GM12878 (cell line): Measurements from ENCODE around the gene LSM10. TPM values are rescaled to one million over a fixed set of nuclear protein-coding genes. Genes with fewer than 3 reads are reported as not detected.

Experiments used
- ATAC-seq: fragments of 200-7000 bp; cut with Tn5 transposase; 3 replicates; pipeline ENCODE4 v1.9.1; 2020; ENCODE audit warnings: mild to moderate bottlenecking, moderate library complexity
- BruUV-seq: library from RNA; stranded (reverse); fragments of 400-500 nt; replicated peaks from 2 replicates; lab custom pipeline; 2021; lab: Mats Ljungman, UMichigan
- CTCF ChIA-PET: fragments of 300-600 bp; sonication (Branson Sonifier 250); formaldehyde crosslinking; extraction: SDS; loops from one replicate; lab custom pipeline; 2021; ENCODE audit warnings: inconsistent platforms; lab: Yijun Ruan, JAX
- POLR2A ChIA-PET: fragments of 350-600 bp; formaldehyde crosslinking; extraction: SDS; loops from one replicate; lab custom pipeline; 2021; ENCODE audit warnings: inconsistent platforms; lab: Charles Lee
- RAD21 ChIA-PET: fragments of 300-600 bp; sonication (Branson Sonifier 250); formaldehyde crosslinking; loops from one replicate; lab custom pipeline; 2023; ENCODE audit warnings: antibody characterized with exemption; ENCODE audit not compliant: unreplicated experiment; lab: Charles Lee
- SMC1A ChIA-PET: fragments of 300-600 bp; sonication (Branson Sonifier 250); formaldehyde crosslinking; loops from one replicate; lab custom pipeline; 2023; ENCODE audit not compliant: unreplicated experiment, uncharacterized antibody; lab: Charles Lee
- DNase-seq: peaks from one replicate; pipeline ENCODE4 v3.0.0-alpha.2; 2011; ENCODE audit warnings: low read depth, low spot score
- FAIRE-seq: peaks from 3 replicates; lab custom pipeline; 2011; peaks lifted over from hg19 to GRCh38; lab: Jason Lieb, UNC
- H2AFZ ChIP-seq: 2 replicates; pipeline ENCODE4 v1.6.0; 2011; ENCODE audit warnings: low read depth, low read length, control low read depth; ENCODE audit not compliant: control insufficient read depth
- H3K27ac ChIP-seq: 2 replicates; pipeline ENCODE4 v1.5.1; 2011; ENCODE audit warnings: control low read depth; ENCODE audit not compliant: control insufficient read depth, insufficient read depth
- H3K27me3 ChIP-seq, 2 experiments: replicated peaks in 1 of 2; 2 replicates each; pipeline versions ENCODE4 v1.6.0 to v1.6.1; 2011; ENCODE audit warnings: low read length in 1 of 2; ENCODE audit not compliant: control insufficient read depth in 2 of 2, insufficient read depth in 2 of 2
- H3K36me3 ChIP-seq, 2 experiments: 2 replicates each; pipeline ENCODE4 v1.5.1; 2011; ENCODE audit warnings: low read length in 1 of 2; ENCODE audit not compliant: control insufficient read depth in 2 of 2, insufficient read depth in 2 of 2
- H3K4me1 ChIP-seq: 2 replicates; pipeline ENCODE4 v1.6.1; 2011; ENCODE audit warnings: mild to moderate bottlenecking, low read length, moderate library complexity, mixed read lengths; ENCODE audit not compliant: control insufficient read depth, insufficient read depth
- H3K4me2 ChIP-seq: 2 replicates; pipeline ENCODE4 v1.6.0; 2011; ENCODE audit warnings: control low read depth; ENCODE audit not compliant: control insufficient read depth, insufficient read depth
- H3K4me3 ChIP-seq: fragments of 200-600 bp; sonication (generic); 2 replicates; pipeline ENCODE4 v1.5.1; 2016
- H3K79me2 ChIP-seq: 2 replicates; pipeline ENCODE4 v1.6.0; 2011; ENCODE audit warnings: low read length; ENCODE audit not compliant: control insufficient read depth, insufficient read depth
- H3K9ac ChIP-seq: 2 replicates; pipeline ENCODE4 v1.8.0; 2011; ENCODE audit warnings: low read length, control low read depth, mixed read lengths; ENCODE audit not compliant: control insufficient read depth, insufficient read depth
- H3K9me3 ChIP-seq: replicated peaks from 3 replicates; pipeline ENCODE4 v1.5.1; 2011; ENCODE audit warnings: mild to moderate bottlenecking, low read length; ENCODE audit not compliant: control insufficient read depth, insufficient read depth
- H4K20me1 ChIP-seq: 2 replicates; pipeline ENCODE4 v1.6.0; 2011; ENCODE audit not compliant: control insufficient read depth, insufficient read depth
- ASH2L ChIP-seq: fragments of 300-600, 200-600 bp; sonication (generic); IDR thresholded peaks from 2 replicates; pipeline ENCODE4 v1.6.1; 2017; ENCODE audit warnings: low read depth, mild to moderate bottlenecking, borderline replicate concordance
- BCL11A ChIP-seq: IDR thresholded peaks from 2 replicates; pipeline ENCODE4 v1.6.1; 2011; ENCODE audit warnings: low read depth, low read length
- E2F8 ChIP-seq: fragments of 450-650 bp; IDR thresholded peaks from 2 replicates; pipeline ENCODE4 v1.6.1; 2018; ENCODE audit warnings: mild to moderate bottlenecking, low read depth, moderate library complexity; ENCODE audit not compliant: partially characterized antibody
- EED ChIP-seq: sonication (generic); IDR thresholded peaks from 2 replicates; pipeline ENCODE4 v1.6.1; 2016; ENCODE audit warnings: antibody characterized with exemption, low read depth
- FOS ChIP-seq: IDR thresholded peaks from 3 replicates; pipeline ENCODE4 v1.6.1; 2011; ENCODE audit warnings: borderline replicate concordance; ENCODE audit not compliant: insufficient read length; ENCODE audit errors: extremely low read depth
- NRF1 ChIP-seq: conservative IDR thresholded peaks from 2 replicates; pipeline ENCODE4 v1.6.1; 2011; ENCODE audit warnings: mild to moderate bottlenecking, low read depth, low read length, improper control_type of control experiment
- SMARCA5 ChIP-seq: fragments of 450-650 bp; IDR thresholded peaks from 2 replicates; pipeline ENCODE4 v1.6.1; 2017; ENCODE audit warnings: mild to moderate bottlenecking
- SPI1 ChIP-seq: IDR thresholded peaks from 2 replicates; pipeline ENCODE4 v1.6.1; 2011; ENCODE audit warnings: low read depth, mild to moderate bottlenecking, low read length, moderate library complexity, borderline replicate concordance; ENCODE audit not compliant: insufficient read depth
- SREBF1 ChIP-seq: IDR thresholded peaks from 2 replicates; pipeline ENCODE4 v1.6.1; 2012; ENCODE audit warnings: mild to moderate bottlenecking, low read length
- SREBF2 ChIP-seq: IDR thresholded peaks from 2 replicates; pipeline ENCODE4 v1.6.1; 2012; ENCODE audit warnings: mild to moderate bottlenecking, low read length
- TCF3 ChIP-seq: IDR thresholded peaks from 2 replicates; pipeline ENCODE4 v1.6.1; 2012; ENCODE audit warnings: low read depth, mild to moderate bottlenecking, low read length, borderline replicate concordance; ENCODE audit not compliant: insufficient read depth
- WGBS: methylation state at CpG from one replicate; pipeline ENCODE4 v1.1.6; 2016; ENCODE audit warnings: low lambda C conversion rate; ENCODE audit not compliant: insufficient replicate concordance, insufficient coverage; ENCODE audit errors: missing lambda C conversion rate; 5-methylcytosine and 5-hydroxymethylcytosine counted together
- in situ Hi-C: fragments of 300-500 bp; cut with MboI; formaldehyde crosslinking; loops from 9 replicates; pipeline ENCODE4 v1.14.3; 2018; ENCODE audit warnings: mixed read lengths
- intact Hi-C: fragments of 100-400 bp; cut with micrococcal nuclease; formaldehyde crosslinking; loops from one replicate; pipeline ENCODE4 v1.14.2; 2022; ENCODE audit not compliant: unreplicated experiment
- polyA plus RNA-seq, 11 experiments: library from polyadenylated mRNA; depleted of rRNA in 4 of 11; unstranded in 6 of 11; stranded (reverse) in 5 of 11; fragments of >200 nt; fragmentation: Nextera tagmentation in 4 of 11; fragmentation: Illumina TruSeq in 1 of 11; extraction: Ambion mirVana in 4 of 11; extraction: Trizol in 1 of 11; gene quantifications; 1 replicate in 1 of 11; 2 replicates in 10 of 11; pipeline versions ENCODE4 v1.2.1 to v1.2.3, GENCODE V29; 2011 to 2016; ENCODE audit warnings: inconsistent platforms in 2 of 11, missing spikeins in 2 of 11, low read depth in 1 of 11
- total RNA-seq, 4 experiments: library from RNA; depleted of rRNA in 3 of 4; stranded (reverse); fragments of >200 nt in 3 of 4; fragmentation: Illumina TruSeq in 1 of 4; extraction: Trizol in 1 of 4; gene quantifications; 2 replicates each; pipeline versions ENCODE4 v1.2.1 to v1.2.3, GENCODE V29; 2013 to 2021

The LSM10 gene
- total and polyA plus RNA-seq, 10 of the 15 experiments (the other 5 are each of a cell fraction or from before 2014, with no cell fraction given) = 13.1 to 103 (median 57.5) TPM

DNA sequence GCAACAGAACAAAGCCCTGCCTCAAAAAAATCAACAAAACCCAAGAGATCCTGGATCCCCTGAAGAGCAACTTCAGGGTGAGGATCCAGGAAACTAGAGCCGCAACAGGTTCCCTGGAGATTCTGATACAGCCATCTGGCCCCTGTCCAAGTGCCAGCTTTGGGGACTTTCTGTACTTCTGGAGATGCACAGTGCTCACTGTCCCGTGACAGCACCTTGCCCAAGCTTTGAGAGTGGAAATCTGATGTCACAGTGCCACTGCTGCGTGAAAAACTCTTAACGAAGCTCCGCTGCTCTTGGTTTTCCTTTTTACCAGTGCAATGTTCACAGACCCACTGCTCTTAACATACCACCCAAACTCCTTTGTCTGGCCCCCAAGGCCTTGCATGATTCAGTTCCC is 38.3 kb downstream of the LSM10 start:
- H3K9ac ChIP-seq = no peak overlapping the region
- no peaks in the 10 kb centered on the region for H4K20me1 ChIP-seq
- FAIRE-seq (no peak), DNase-seq (no peak), ATAC-seq (peak; percentile 44; the same call in 2 of the 3 replicates)
- H3K27me3 ChIP-seq = no peaks in the 10 kb centered on the region
- no peak overlapping the region for H3K4me3 ChIP-seq
- intact Hi-C loops (no loop called here), in situ Hi-C loops (no loop called here)
- WGBS = 64% methylated on average over 5 of the region's 5 CpGs
- H3K79me2 ChIP-seq = no peaks in the 10 kb centered on the region; the same call in none of the 2 replicates
- no TSS peak for BruUV-seq
- ChIA-PET POLR2A (interaction anchor here (1.0 kb wide), 1 partner anchor 26 kb away, joined by 3 read pairs; the partner anchor contains the start of gene STK40), RAD21 (interaction anchor here (0.7 to 1.6 kb wide), 3 partner anchors 10 to 26 kb away, joined by 3 to 4 read pairs (median 3); no protein-coding TSS in a partner anchor), CTCF (interaction anchor here (1.0 to 3.3 kb wide), 5 partner anchors 9 to 74 kb away, joined by 3 to 14 read pairs (median 4); no protein-coding TSS in a partner anchor), SMC1A (interaction anchor here (0.8 to 3.4 kb wide), 8 partner anchors 9 to 30 kb away, joined by 3 to 10 read pairs (median 4); no protein-coding TSS in a partner anchor)
- H3K4me1 ChIP-seq = peaks cover 5% of the 10 kb centered on the region
- no peak overlapping the region for H3K4me2 ChIP-seq
- H3K36me3 ChIP-seq = peaks cover 10 to 30% of the 10 kb centered on the region in 2 experiments
- no peak overlapping the region for H3K27ac ChIP-seq
- no peak for TF ChIP-seq SREBF1
- TF ChIP-seq SMARCA5 = no peak
- TF ChIP-seq TCF3 = no peak
- TF ChIP-seq NRF1 = no peak
- TF ChIP-seq EED = 0 out of 2 replicates have a peak, but pooled peaks have one; percentile 5
- H3K9me3 ChIP-seq = no peaks in the 10 kb centered on the region
- no peak overlapping the region for H2AFZ ChIP-seq

- Histone ChIP-seq H3K4me3 (no peak overlapping the region), H3K9me3 (no peaks in the 10 kb centered on the region), H3K9ac (no peak overlapping the region), H3K4me1 (peaks cover 5% of the 10 kb centered on the region), H3K79me2 (no peaks in the 10 kb centered on the region; the same call in none of the 2 replicates), H4K20me1 (no peaks in the 10 kb centered on the region), H3K36me3 (peaks cover 10 to 33% of the 10 kb centered on the region in 2 experiments), H2AFZ (no peak overlapping the region), H3K27ac (no peak overlapping the region), H3K4me2 (no peak overlapping the region), H3K27me3 (no peaks in the 10 kb centered on the region)
- SMC1A ChIA-PET = interaction anchor here (1.1 to 3.4 kb wide), 5 partner anchors 8 to 31 kb away, joined by 3 to 10 read pairs (median 4); no protein-coding TSS in a partner anchor
- in situ Hi-C loops = no loop called here
- POLR2A ChIA-PET = interaction anchor here (1.0 kb wide), 1 partner anchor 27 kb away, joined by 3 read pairs; the partner anchor contains the start of gene STK40
- no peak for DNase-seq
- BruUV-seq = no TSS peak
- WGBS = 90% methylated on average over 13 of the region's 13 CpGs
- CTCF ChIA-PET = interaction anchor here (0.6 to 3.3 kb wide), 7 partner anchors 9 to 73 kb away, joined by 3 to 14 read pairs (median 4); no protein-coding TSS in a partner anchor
- RAD21 ChIA-PET = interaction anchor here (1.6 kb wide), 1 partner anchor 16 kb away, joined by 4 read pairs; no protein-coding TSS in a partner anchor
- FAIRE-seq = no peak
- intact Hi-C loops = no loop called here
- no peak for ATAC-seq
- TF ChIP-seq ASH2L (no peak), SREBF2 (no peak), BCL11A (no peak), FOS (no peak), E2F8 (no peak), SPI1 (no peak)
These were observed 39.1 kb downstream of the LSM10 start for GRCh38 chr1:36358514-36359084.
